Upper lobe of left lung (tissue), 6 donors: Measurements from ENCODE around the gene ZBTB8A. TPM values are rescaled to one million over a fixed set of nuclear protein-coding genes. Genes with fewer than 3 reads are reported as not detected.
A peak's percentile ranks its signal among the peaks of the same experiment; 100 is the strongest.

Experiments
- ATAC-seq, 2 donors: fragments of 200-7000 bp; cut with Tn5 transposase; one replicate each; pipeline ENCODE4 v1.9.1; 2022; ENCODE audit warnings: mild to moderate bottlenecking in 2 of 2, moderate library complexity in 2 of 2; ENCODE audit not compliant: low FRiP score in 2 of 2
- DNase-seq, 2 donors: peaks; one replicate each; pipeline ENCODE4 v3.0.0-alpha.2; 2019 to 2020
- H3K27ac ChIP-seq, 4 donors: fragments of 200-600 bp; sonication (generic); one replicate each; pipeline ENCODE4 v1.5.1; 2016 to 2019
- H3K27me3 ChIP-seq, 4 donors: fragments of 200-600 bp; sonication (generic); one replicate each; pipeline ENCODE4 v1.5.1; 2017 to 2019
- H3K36me3 ChIP-seq, 4 donors: fragments of 200-600 bp; sonication (generic); one replicate each; pipeline ENCODE4 v1.5.1; 2016 to 2019
- H3K4me1 ChIP-seq, 4 donors: fragments of 200-600 bp; sonication (generic); one replicate each; pipeline ENCODE4 v1.5.1; 2018 to 2019
- H3K4me3 ChIP-seq, 4 donors: fragments of 200-600 bp; sonication (generic); one replicate each; pipeline ENCODE4 v1.5.1; 2017 to 2019; ENCODE audit warnings: mild to moderate bottlenecking in 2 of 4, moderate library complexity in 1 of 4
- H3K9me3 ChIP-seq, 4 donors: fragments of 200-600 bp; sonication (generic); one replicate each; pipeline ENCODE4 v1.5.1; 2018 to 2019
- EP300 ChIP-seq, 4 donors: sonication (generic); formaldehyde crosslinking; IDR thresholded peaks; one replicate each; pipeline ENCODE4 v1.5.1; 2017; ENCODE audit warnings: antibody characterized with exemption in 4 of 4, control low read depth in 2 of 4
- POLR2A ChIP-seq, 4 donors: fragments of 450-650 bp; IDR thresholded peaks; one replicate each; pipeline ENCODE4 v1.5.1; 2016 to 2017; ENCODE audit warnings: antibody characterized with exemption in 4 of 4, mild to moderate bottlenecking in 2 of 4
- POLR2AphosphoS5 ChIP-seq, 2 donors: sonication (generic); formaldehyde crosslinking; IDR thresholded peaks; one replicate each; pipeline ENCODE4 v1.5.1; 2017; ENCODE audit warnings: antibody characterized with exemption in 2 of 2
- WGBS, 2 donors: methylation state at CpG; one replicate each; pipeline ENCODE4 v1.1.5; 2017 to 2018; 5-methylcytosine and 5-hydroxymethylcytosine counted together
- small RNA-seq, 4 donors: library from RNA; depleted of rRNA; stranded (forward); fragments of <200 nt; gene quantifications; one replicate each; pipeline ENCODE3, GENCODE V24; 2016
- total RNA-seq, 6 donors: library from RNA; depleted of rRNA in 4 of 6; stranded (reverse); fragments of >200 nt in 4 of 6; gene quantifications; one replicate each; pipeline versions ENCODE4 v1.1.0 to v1.2.1, GENCODE V29; 2016 to 2021
- TF ChIP-seq, protein P1 (sequence below), 6 experiments: fragments of 450-650 bp in 4 of 6; fragments of 200-600 bp in 2 of 6; sonication (generic) in 2 of 6; IDR thresholded peaks; one replicate each; pipeline ENCODE4 v1.5.1; 2016 to 2019; ENCODE audit warnings: antibody characterized with exemption in 6 of 6
- donor health status: DM: no; HTN: no; CAD: no; lungs with moderate emphysema.
- donor health status: DM: no; HTN: yes; CAD: no; lungs with severe emphysema.

Gene ZBTB8A
- total RNA-seq, 6 donors from 2014 or later, result 5.1 to 12.0 (median 6.4) TPM

- Histone ChIP-seq H3K36me3 (peaks cover 0 to 39% (median 10%) of the 10 kb centered on the region in 4 donors), H3K27ac (peak within 1 kb of the TSS; percentile 97 to 99 (median 98)), H3K27me3 (no peaks in the 10 kb centered on the region), H3K4me3 (peak within 1 kb of the TSS; percentile 64 to 95 (median 70)), H3K9me3 (no peaks in the 10 kb centered on the region), H3K4me1 (peaks cover 32 to 61% (median 50%) of the 10 kb centered on the region in 4 donors)
- WGBS, 2 donors, result 0 to 1% methylated on average over 14 to 21 of the region's 67 CpGs
- DNase-seq, result peak; percentile 98 to 100
- TF ChIP-seq, protein P1, sequence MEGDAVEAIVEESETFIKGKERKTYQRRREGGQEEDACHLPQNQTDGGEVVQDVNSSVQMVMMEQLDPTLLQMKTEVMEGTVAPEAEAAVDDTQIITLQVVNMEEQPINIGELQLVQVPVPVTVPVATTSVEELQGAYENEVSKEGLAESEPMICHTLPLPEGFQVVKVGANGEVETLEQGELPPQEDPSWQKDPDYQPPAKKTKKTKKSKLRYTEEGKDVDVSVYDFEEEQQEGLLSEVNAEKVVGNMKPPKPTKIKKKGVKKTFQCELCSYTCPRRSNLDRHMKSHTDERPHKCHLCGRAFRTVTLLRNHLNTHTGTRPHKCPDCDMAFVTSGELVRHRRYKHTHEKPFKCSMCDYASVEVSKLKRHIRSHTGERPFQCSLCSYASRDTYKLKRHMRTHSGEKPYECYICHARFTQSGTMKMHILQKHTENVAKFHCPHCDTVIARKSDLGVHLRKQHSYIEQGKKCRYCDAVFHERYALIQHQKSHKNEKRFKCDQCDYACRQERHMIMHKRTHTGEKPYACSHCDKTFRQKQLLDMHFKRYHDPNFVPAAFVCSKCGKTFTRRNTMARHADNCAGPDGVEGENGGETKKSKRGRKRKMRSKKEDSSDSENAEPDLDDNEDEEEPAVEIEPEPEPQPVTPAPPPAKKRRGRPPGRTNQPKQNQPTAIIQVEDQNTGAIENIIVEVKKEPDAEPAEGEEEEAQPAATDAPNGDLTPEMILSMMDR (IDR thresholded peaks at IDR 0.05), result peak in 5 of 6 experiments; percentile 13 to 44 (median 27)
- TF ChIP-seq POLR2AphosphoS5 (IDR thresholded peaks at IDR 0.05) (peak; percentile 83 to 94), EP300 (IDR thresholded peaks at IDR 0.05) (no peak), POLR2A (IDR thresholded peaks at IDR 0.05) (peak in 3 of 4 donors; percentile 78 to 91 (median 80))
- peak; percentile 98 to 99 for ATAC-seq
Observed at GRCh38 chr1:32650752-32651460, 111.7 kb downstream of the ZBTB8A start, which contains the start of gene RBBP4. Gene RBBP4 (plus strand): TSS chr1:32651208. CDS start chr1:32651307, 99 bp downstream.

- H3K27ac ChIP-seq, result peak overlapping the region; percentile 97 to 99 (median 98)
- H3K9me3 ChIP-seq, result no peaks in the 10 kb centered on the region
- WGBS, 2 donors, result 1% methylated on average over 11 to 43 of the region's 43 CpGs
- DNase-seq, result no peak
- TF ChIP-seq, protein P1 (IDR thresholded peaks at IDR 0.05), result no peak
- no peak for TF ChIP-seq POLR2A (IDR thresholded peaks at IDR 0.05)
- TF ChIP-seq POLR2AphosphoS5 (IDR thresholded peaks at IDR 0.05), result no peak
- no peak for TF ChIP-seq EP300 (IDR thresholded peaks at IDR 0.05)
- peak overlapping the region; percentile 64 to 95 (median 70) for H3K4me3 ChIP-seq
- no peaks in the 10 kb centered on the region for H3K27me3 ChIP-seq
- peaks cover 2 to 41% (median 13%) of the 10 kb centered on the region in 4 donors for H3K36me3 ChIP-seq
- peak; percentile 11 to 37 for ATAC-seq
- peaks cover 32 to 65% (median 53%) of the 10 kb centered on the region in 4 donors for H3K4me1 ChIP-seq
Observed at GRCh38 chr1:32651461-32652073, 112.3 kb downstream of the ZBTB8A start.

GRCh38 chr1:32652244-32652962, 113.2 kb downstream of the ZBTB8A start:
- TF ChIP-seq POLR2A (IDR thresholded peaks at IDR 0.05), result no peak
- TF ChIP-seq EP300 (IDR thresholded peaks at IDR 0.05), result no peak
- TF ChIP-seq, protein P1 (IDR thresholded peaks at IDR 0.05), result no peak
- TF ChIP-seq POLR2AphosphoS5 (IDR thresholded peaks at IDR 0.05), result no peak
- H3K9me3 ChIP-seq, result no peaks in the 10 kb centered on the region
- H3K36me3 ChIP-seq, result peaks cover 10 to 48% (median 20%) of the 10 kb centered on the region in 4 donors
- DNase-seq (no peak), ATAC-seq (no peak)
- H3K4me3 ChIP-seq, result peak overlapping the region in 3 of 4 donors; percentile 64 to 72 (median 68)
- no peaks in the 10 kb centered on the region for H3K27me3 ChIP-seq
- H3K27ac ChIP-seq, result peak overlapping the region in 2 of 4 donors; percentile 98 to 99
- WGBS, 2 donors, result 89 to 90% methylated on average over 16 of the region's 16 CpGs
- peaks cover 32 to 65% (median 53%) of the 10 kb centered on the region in 4 donors for H3K4me1 ChIP-seq

Small RNA genes within 50 kb of the gene (small RNA-seq; reads per million reads assigned to genes)
- gene RF00019, result 0 reads per million in 4 donors

Other genes starting within 250 kb of the ZBTB8A start
- gene HDAC1, start 247.3 kb upstream of the ZBTB8A start, total RNA-seq, result 10 to 100 TPM; 36.8 to 78.0 (median 48.8) TPM
- gene MARCKSL1, start 203.2 kb upstream of the ZBTB8A start, total RNA-seq, result 10 to 100 TPM in 2 of 6 donors, 1 to 10 TPM in 4; 1.0 to 56.9 (median 9.4) TPM
- gene FAM229A, start 176.9 kb upstream of the ZBTB8A start, total RNA-seq, result 10 to 100 TPM in 3 of 6 donors, 1 to 10 TPM in 3; 4.3 to 43.0 (median 10.5) TPM
- 1 to 10 TPM in 4 of 6 donors, not detected in 2; 1.2 to 2.3 (median 1.8) TPM for gene TSSK3, start 176.9 kb upstream of the ZBTB8A start, total RNA-seq
- 100 to 1,000 TPM in 1 of 6 donors, 10 to 100 TPM in 5; 60.8 to 116 (median 68.9) TPM for gene BSDC1, start 145.0 kb upstream of the ZBTB8A start, total RNA-seq
- gene ZBTB8B, start 74.4 kb upstream of the ZBTB8A start, total RNA-seq, result under 1 TPM in 4 of 6 donors, not detected in 2; under 0.01 to 0.10 (median 0.01) TPM
- 10 to 100 TPM; 24.4 to 43.9 (median 37.3) TPM for gene ZBTB8OS, start 111.1 kb downstream of the ZBTB8A start, total RNA-seq
- 100 to 1,000 TPM in 5 of 6 donors, 10 to 100 TPM in 1; 72.8 to 161 (median 131) TPM for gene RBBP4, start 111.8 kb downstream of the ZBTB8A start, total RNA-seq
- 10 to 100 TPM; 12.0 to 33.5 (median 25.8) TPM for gene SYNC, start 163.3 kb downstream of the ZBTB8A start, total RNA-seq